Dedifferentiated amniotic fluid mesenchymal stem cell (primary cell): Measurements from ENCODE around the gene GTF2A1.
A peak's percentile ranks its signal among the peaks of the same experiment; 100 is the strongest.

Source experiments
- DNase-seq: peaks from one replicate; pipeline ENCODE4 v3.0.0-alpha.2; 2016; ENCODE audit errors: extremely low spot score

Gene GTF2A1

DNA sequence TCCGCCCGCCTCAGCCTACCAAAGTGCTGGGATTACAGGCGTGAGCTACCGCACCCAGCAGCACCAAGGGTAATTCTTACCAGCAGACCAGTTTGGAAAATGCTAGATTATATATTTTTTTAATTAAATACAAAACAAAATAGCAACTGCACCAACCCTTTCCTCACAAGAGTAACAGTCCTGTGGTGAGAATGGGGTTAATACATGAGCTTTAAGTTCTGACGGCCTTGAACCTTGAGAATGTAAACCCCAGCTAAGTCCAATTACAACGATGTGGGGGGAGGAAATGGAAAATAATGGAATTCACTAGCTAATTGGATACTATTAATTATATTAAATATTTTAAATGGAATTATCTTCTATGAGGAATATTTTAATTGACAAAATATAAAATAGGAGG, 82.3 kb downstream of the GTF2A1 start:
- no peak for DNase-seq

DNA sequence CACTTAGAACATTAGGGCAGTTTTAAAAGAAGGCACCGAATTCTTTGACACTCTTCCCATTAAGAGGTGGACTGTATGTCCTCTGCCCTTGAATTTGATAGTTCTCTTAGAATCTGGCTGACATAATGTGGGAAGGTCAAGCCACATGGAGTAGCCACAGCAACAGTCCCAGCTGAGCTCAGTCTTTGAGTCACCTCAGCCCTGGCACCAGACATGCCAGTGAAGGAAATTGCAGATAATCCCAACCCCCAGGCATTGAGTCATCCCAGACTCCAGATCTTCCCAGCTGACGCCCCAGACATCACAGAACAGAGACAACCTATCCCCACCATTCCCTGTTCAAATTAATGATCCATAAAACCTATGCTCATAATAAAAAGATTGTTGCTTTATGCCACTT, 83.4 kb downstream of the GTF2A1 start:
- peak; percentile 30 for DNase-seq

- no peak for DNase-seq
Observed at GRCh38 chr14:81133400-81133799, 87.4 kb downstream of the GTF2A1 start.

DNA sequence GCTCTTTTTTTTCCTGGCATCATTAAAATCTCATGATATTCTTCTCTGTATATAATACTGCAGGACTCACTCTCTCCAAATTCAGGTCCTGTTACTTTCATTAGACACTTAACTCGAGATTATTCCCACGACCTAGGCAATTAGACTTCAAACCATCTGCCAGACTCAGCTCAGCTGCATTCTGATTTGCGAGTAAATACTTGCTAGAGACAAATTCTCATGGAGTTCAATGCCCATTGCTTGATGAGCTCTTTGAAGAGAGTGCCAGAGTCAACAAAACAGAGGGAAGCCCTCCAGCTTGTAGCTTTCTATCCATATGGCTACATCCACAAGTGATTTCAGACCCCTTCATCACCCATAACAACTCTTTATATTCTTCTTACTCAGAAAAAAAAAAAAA, 88.3 kb downstream of the GTF2A1 start:
- DNase-seq, result no peak

- no peak for DNase-seq
Observed at GRCh38 chr14:81129242-81129641, 91.5 kb downstream of the GTF2A1 start.

DNA sequence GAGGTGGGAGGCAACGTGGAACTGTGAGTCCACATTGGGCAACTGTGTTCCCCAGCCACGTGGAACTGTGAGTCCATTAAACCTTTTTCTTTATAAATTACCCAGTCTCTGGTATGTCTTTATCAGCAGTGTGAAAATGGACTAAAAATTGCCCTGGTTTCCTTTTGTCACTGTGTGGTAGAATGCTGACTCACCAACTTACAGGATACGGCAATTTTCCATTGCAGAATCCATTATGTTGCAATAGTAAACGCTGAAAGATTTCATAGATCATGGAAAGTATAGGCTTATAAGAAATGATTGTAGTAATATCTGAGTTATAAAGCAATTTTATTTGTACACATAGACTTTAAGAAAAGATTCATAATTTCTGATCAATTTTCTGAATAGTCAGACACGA, 93.0 kb downstream of the GTF2A1 start:
- no peak for DNase-seq

DNA sequence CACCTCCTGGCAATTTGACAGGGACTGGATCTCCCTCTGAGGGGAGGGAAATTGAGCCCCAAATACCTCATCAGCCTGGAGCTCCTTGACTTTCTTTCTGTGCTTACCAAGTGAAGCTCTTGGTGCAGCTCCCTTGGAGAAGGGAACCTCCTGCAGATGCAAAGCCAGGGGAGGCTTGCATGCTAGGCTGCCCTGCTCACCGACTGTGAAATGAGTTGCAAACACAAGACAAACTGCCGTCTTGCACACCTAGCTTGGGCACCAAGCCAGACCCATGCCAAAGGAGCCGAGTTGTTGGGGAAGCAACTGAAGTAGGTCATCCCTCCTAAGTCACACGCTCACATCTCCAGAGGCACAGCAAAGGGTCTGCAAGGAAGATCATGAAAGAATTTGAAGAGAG, 95.2 kb downstream of the GTF2A1 start:
- no peak for DNase-seq
